ENCODE measurements around the gene RIMKLA. TPM values are rescaled to one million over a fixed set of nuclear protein-coding genes. Genes with fewer than 3 reads are reported as not detected.

RIMKLA gene
- total RNA-seq, 1 donor from 2014 or later: 0.25 TPM

Other genes with a start within 250 kb of the RIMKLA start
- 0.53 TPM for gene GUCA2B, start 227.4 kb upstream of the RIMKLA start, total RNA-seq
- gene GUCA2A, start 216.0 kb upstream of the RIMKLA start, total RNA-seq: not detected
- 13.7 TPM for gene FOXJ3, start 45.6 kb upstream of the RIMKLA start, total RNA-seq
- 3.9 TPM for gene ZMYND12, start 75.2 kb downstream of the RIMKLA start, total RNA-seq
- 45.7 TPM for gene PPCS, start 75.8 kb downstream of the RIMKLA start, total RNA-seq
- 1.7 TPM for gene CCDC30, start 82.5 kb downstream of the RIMKLA start, total RNA-seq

Measured in left lobe of liver (tissue), 1 donor.